ENCODE measurements around the gene UBA52.

UBA52 gene

GRCh38 chr19:18558202-18558555 lies 13.5 kb upstream of the UBA52 start:
- Histone ChIP-seq H3K9me2 (replicated peaks; ENCODE audit: control insufficient read depth, low read length) (no peaks in the 10 kb centered on the region), H3K27ac (ENCODE audit: low read depth, low read length) (peak overlapping the region; percentile 27), H4K20me1 (ENCODE audit: control insufficient read depth, insufficient read depth, low read depth, low read length) (no peaks in the 10 kb centered on the region), H3K79me2 (ENCODE audit: control insufficient read depth, low read length) (peaks cover 27% of the 10 kb centered on the region), H3K4me2 (ENCODE audit: low read length) (peak overlapping the region; percentile 81), H3K4me1 (ENCODE audit: control insufficient read depth, low read length) (peaks cover 20% of the 10 kb centered on the region), H3K4me3 (ENCODE audit: low read length) (peak overlapping the region; percentile 79), H3F3A (ENCODE audit: control insufficient read depth, insufficient read depth) (no peaks in the 10 kb centered on the region), H3K27me3 (ENCODE audit: control insufficient read depth, low read length) (no peaks in the 10 kb centered on the region), H3K36me3 (ENCODE audit: control insufficient read depth, low read length) (peaks cover 19% of the 10 kb centered on the region), H3K9me3 (ENCODE audit: control insufficient read depth, insufficient read depth, low read length) (no peaks in the 10 kb centered on the region)
- TF ChIP-seq CTCF (IDR thresholded peaks at IDR 0.05; ENCODE audit: low read depth, low read length, poor library complexity, severe bottlenecking) (no peak), EZH2phosphoT487 (IDR thresholded peaks at IDR 0.05; ENCODE audit: borderline replicate concordance, low read length) (no peak)

GRCh38 chr19:18558604-18559003 lies 13.1 kb upstream of the UBA52 start:
- peaks cover 20% of the 10 kb centered on the region for H3K4me1 ChIP-seq (ENCODE audit: control insufficient read depth, low read length)
- peaks cover 21% of the 10 kb centered on the region for H3K36me3 ChIP-seq (ENCODE audit: control insufficient read depth, low read length)
- no peaks in the 10 kb centered on the region for H3K9me2 ChIP-seq (replicated peaks; ENCODE audit: control insufficient read depth, low read length)
- H4K20me1 ChIP-seq (ENCODE audit: control insufficient read depth, insufficient read depth, low read depth, low read length): no peaks in the 10 kb centered on the region
- no peaks in the 10 kb centered on the region for H3K27me3 ChIP-seq (ENCODE audit: control insufficient read depth, low read length)
- H3F3A ChIP-seq (ENCODE audit: control insufficient read depth, insufficient read depth): no peaks in the 10 kb centered on the region
- peak overlapping the region; percentile 79 for H3K4me3 ChIP-seq (ENCODE audit: low read length)
- peaks cover 27% of the 10 kb centered on the region for H3K79me2 ChIP-seq (ENCODE audit: control insufficient read depth, low read length)
- no peak for TF ChIP-seq EZH2phosphoT487 (IDR thresholded peaks at IDR 0.05; ENCODE audit: borderline replicate concordance, low read length)
- no peak for TF ChIP-seq CTCF (IDR thresholded peaks at IDR 0.05; ENCODE audit: low read depth, low read length, poor library complexity, severe bottlenecking)
- peak overlapping the region; percentile 81 for H3K4me2 ChIP-seq (ENCODE audit: low read length)
- peak overlapping the region; percentile 27 for H3K27ac ChIP-seq (ENCODE audit: low read depth, low read length)
- no peaks in the 10 kb centered on the region for H3K9me3 ChIP-seq (ENCODE audit: control insufficient read depth, insufficient read depth, low read length)

- H3F3A ChIP-seq (ENCODE audit: control insufficient read depth, insufficient read depth): no peaks in the 10 kb centered on the region
- H3K79me2 ChIP-seq (ENCODE audit: control insufficient read depth, low read length): peaks cover 27% of the 10 kb centered on the region
- no peaks in the 10 kb centered on the region for H4K20me1 ChIP-seq (ENCODE audit: control insufficient read depth, insufficient read depth, low read depth, low read length)
- no peaks in the 10 kb centered on the region for H3K9me3 ChIP-seq (ENCODE audit: control insufficient read depth, insufficient read depth, low read length)
- H3K36me3 ChIP-seq (ENCODE audit: control insufficient read depth, low read length): peaks cover 29% of the 10 kb centered on the region
- peak overlapping the region; percentile 81 for H3K4me2 ChIP-seq (ENCODE audit: low read length)
- H3K4me3 ChIP-seq (ENCODE audit: low read length): no peak overlapping the region; the same call in 1 of the 2 replicates
- peaks cover 20% of the 10 kb centered on the region for H3K4me1 ChIP-seq (ENCODE audit: control insufficient read depth, low read length)
- H3K27ac ChIP-seq (ENCODE audit: low read depth, low read length): no peak overlapping the region
- no peaks in the 10 kb centered on the region for H3K27me3 ChIP-seq (ENCODE audit: control insufficient read depth, low read length)
- no peaks in the 10 kb centered on the region for H3K9me2 ChIP-seq (replicated peaks; ENCODE audit: control insufficient read depth, low read length)
- TF ChIP-seq EZH2phosphoT487 (IDR thresholded peaks at IDR 0.05; ENCODE audit: borderline replicate concordance, low read length) (no peak), CTCF (IDR thresholded peaks at IDR 0.05; ENCODE audit: low read depth, low read length, poor library complexity, severe bottlenecking) (no peak)
These were observed 12.0 kb upstream of the UBA52 start for GRCh38 chr19:18559685-18560084.

GRCh38 chr19:18562086-18562485 lies 9.6 kb upstream of the UBA52 start:
- no peaks in the 10 kb centered on the region for H3F3A ChIP-seq (ENCODE audit: control insufficient read depth, insufficient read depth)
- no peaks in the 10 kb centered on the region for H3K27me3 ChIP-seq (ENCODE audit: control insufficient read depth, low read length)
- peaks cover 48% of the 10 kb centered on the region for H3K36me3 ChIP-seq (ENCODE audit: control insufficient read depth, low read length)
- H3K4me3 ChIP-seq (ENCODE audit: low read length): no peak overlapping the region
- H3K9me3 ChIP-seq (ENCODE audit: control insufficient read depth, insufficient read depth, low read length): no peaks in the 10 kb centered on the region
- no peak overlapping the region for H3K27ac ChIP-seq (ENCODE audit: low read depth, low read length)
- H3K79me2 ChIP-seq (ENCODE audit: control insufficient read depth, low read length): peaks cover 27% of the 10 kb centered on the region
- no peak overlapping the region for H3K4me2 ChIP-seq (ENCODE audit: low read length)
- no peaks in the 10 kb centered on the region for H3K9me2 ChIP-seq (replicated peaks; ENCODE audit: control insufficient read depth, low read length)
- no peaks in the 10 kb centered on the region for H4K20me1 ChIP-seq (ENCODE audit: control insufficient read depth, insufficient read depth, low read depth, low read length)
- TF ChIP-seq CTCF (IDR thresholded peaks at IDR 0.05; ENCODE audit: low read depth, low read length, poor library complexity, severe bottlenecking): no peak
- TF ChIP-seq EZH2phosphoT487 (IDR thresholded peaks at IDR 0.05; ENCODE audit: borderline replicate concordance, low read length): no peak
- peaks cover 16% of the 10 kb centered on the region for H3K4me1 ChIP-seq (ENCODE audit: control insufficient read depth, low read length)
